H9 (cell line): ENCODE results near the gene FRMD4B. TPM values are rescaled to one million over a fixed set of nuclear protein-coding genes. Genes with fewer than 3 reads are reported as not detected.

Source experiments
- DNase-seq: peaks from one replicate; pipeline ENCODE4 v3.0.0-alpha.2; 2017
- H2AFZ ChIP-seq: one replicate; pipeline ENCODE4 v1.6.1; 2013; ENCODE audit warnings: mild to moderate bottlenecking, low read length, control low read depth, moderate library complexity
- H2AK5ac ChIP-seq: 2 replicates; pipeline ENCODE4 v1.6.1; 2013; ENCODE audit warnings: low read length, control low read depth, mixed read lengths; ENCODE audit not compliant: insufficient read length
- H2BK120ac ChIP-seq: one replicate; pipeline ENCODE4 v1.6.1; 2013; ENCODE audit warnings: low read depth, mild to moderate bottlenecking, low read length, control low read depth, inconsistent platforms; ENCODE audit not compliant: poor library complexity, severe bottlenecking
- H2BK12ac ChIP-seq: 2 replicates; pipeline ENCODE4 v1.6.1; 2013; ENCODE audit warnings: low read length, control low read depth, mixed read lengths, low read depth; ENCODE audit not compliant: insufficient read length
- H2BK15ac ChIP-seq: 2 replicates; pipeline ENCODE4 v1.6.1; 2013; ENCODE audit warnings: low read depth, low read length, control low read depth
- H2BK20ac ChIP-seq: one replicate; pipeline ENCODE4 v1.6.1; 2013; ENCODE audit warnings: low read depth, mild to moderate bottlenecking, low read length, control low read depth, inconsistent platforms; ENCODE audit not compliant: poor library complexity, severe bottlenecking
- H2BK5ac ChIP-seq: 2 replicates; pipeline ENCODE4 v1.6.1; 2013; ENCODE audit warnings: low read length, control low read depth, mixed read lengths; ENCODE audit not compliant: insufficient read length
- H3K14ac ChIP-seq: 2 replicates; pipeline ENCODE4 v1.6.1; 2013; ENCODE audit warnings: low read length, control low read depth; ENCODE audit not compliant: insufficient read depth
- H3K18ac ChIP-seq: 2 replicates; pipeline ENCODE4 v1.6.1; 2013; ENCODE audit warnings: low read depth, mild to moderate bottlenecking, mixed read lengths, low read length, control low read depth; ENCODE audit not compliant: insufficient read length
- H3K23ac ChIP-seq: 2 replicates; pipeline ENCODE4 v1.6.1; 2013; ENCODE audit warnings: low read length, control low read depth, mixed read lengths, low read depth; ENCODE audit not compliant: insufficient read length
- H3K23me2 ChIP-seq: 2 replicates; pipeline ENCODE4 v1.6.1; 2013; ENCODE audit warnings: low read depth, mild to moderate bottlenecking, mixed read lengths, low read length, control low read depth; ENCODE audit not compliant: insufficient read length, poor library complexity, severe bottlenecking
- H3K27ac ChIP-seq: 2 replicates; pipeline ENCODE4 v1.5.1; 2013; ENCODE audit warnings: low read length, control low read depth, mixed read lengths, low read depth; ENCODE audit not compliant: insufficient read length
- H3K27me3 ChIP-seq: 2 replicates; pipeline ENCODE4 v1.6.1; 2013; ENCODE audit warnings: low read length, control low read depth, inconsistent platforms; ENCODE audit not compliant: insufficient read depth
- H3K4ac ChIP-seq: 2 replicates; pipeline ENCODE4 v1.6.1; 2013; ENCODE audit warnings: low read depth, mild to moderate bottlenecking, control low read depth, inconsistent platforms, low read length, moderate library complexity
- H3K4me1 ChIP-seq: 2 replicates; pipeline ENCODE4 v1.6.1; 2013; ENCODE audit warnings: low read length, control low read depth, inconsistent platforms; ENCODE audit not compliant: insufficient read depth
- H3K4me2 ChIP-seq: 2 replicates; pipeline ENCODE4 v1.6.1; 2013; ENCODE audit warnings: low read length, control low read depth, mixed read lengths; ENCODE audit not compliant: insufficient read length, insufficient read depth
- H3K56ac ChIP-seq: 2 replicates; pipeline ENCODE4 v1.6.1; 2013; ENCODE audit warnings: low read depth, mild to moderate bottlenecking, mixed read lengths, low read length, control low read depth; ENCODE audit not compliant: insufficient read length
- H3K79me1 ChIP-seq: 2 replicates; pipeline ENCODE4 v1.6.1; 2013; ENCODE audit warnings: low read depth, mild to moderate bottlenecking, moderate library complexity, low read length, control low read depth, inconsistent platforms; ENCODE audit not compliant: insufficient read depth, poor library complexity, severe bottlenecking
- H3K79me2 ChIP-seq: 2 replicates; pipeline ENCODE4 v1.6.1; 2013; ENCODE audit warnings: low read length, control low read depth, inconsistent platforms; ENCODE audit not compliant: insufficient read depth
- H3K9ac ChIP-seq: 2 replicates; pipeline ENCODE4 v1.6.1; 2013; ENCODE audit warnings: low read length, control low read depth, mixed read lengths; ENCODE audit not compliant: insufficient read length; ENCODE audit errors: extremely low read depth
- H3K9me3 ChIP-seq: one replicate; pipeline ENCODE4 v1.6.1; 2013; ENCODE audit warnings: low read depth, low read length, inconsistent platforms; ENCODE audit not compliant: control insufficient read depth
- H3T11ph ChIP-seq: one replicate; pipeline ENCODE4 v1.6.1; 2013; ENCODE audit warnings: mild to moderate bottlenecking, low read length, control low read depth, inconsistent platforms
- H4K20me1 ChIP-seq: one replicate; pipeline ENCODE4 v1.6.1; 2013; ENCODE audit not compliant: control insufficient read depth, insufficient read length, insufficient read depth
- H4K5ac ChIP-seq: 2 replicates; pipeline ENCODE4 v1.6.1; 2013; ENCODE audit warnings: low read depth, mild to moderate bottlenecking, mixed read lengths, low read length, control low read depth; ENCODE audit not compliant: insufficient read length
- H4K8ac ChIP-seq: replicated peaks from 2 replicates; pipeline ENCODE4 v1.6.1; 2013; ENCODE audit warnings: low read length, control low read depth, mixed read lengths, low read depth; ENCODE audit not compliant: insufficient read length
- H4K91ac ChIP-seq: 2 replicates; pipeline ENCODE4 v1.6.1; 2013; ENCODE audit warnings: low read depth, mild to moderate bottlenecking, moderate library complexity, mixed read lengths, low read length, control low read depth; ENCODE audit not compliant: insufficient read length
- H3K27ac Mint-ChIP-seq, 3 experiments: 2 replicates in 2 of 3; 3 replicates in 1 of 3; pipeline ENCODE4 v1.8.0; 2020 to 2021; ENCODE audit warnings: mixed read lengths in 3 of 3, mild to moderate bottlenecking in 1 of 3, moderate library complexity in 1 of 3
- H3K27me3 Mint-ChIP-seq: 2 replicates; pipeline ENCODE4 v1.8.0; 2021; ENCODE audit warnings: low read depth, mild to moderate bottlenecking, moderate library complexity, mixed read lengths
- H3K36me3 Mint-ChIP-seq, 3 experiments: 2 replicates in 2 of 3; 3 replicates in 1 of 3; pipeline ENCODE4 v1.8.0; 2020 to 2021; ENCODE audit warnings: low read depth in 3 of 3, mixed read lengths in 3 of 3; ENCODE audit not compliant: insufficient read depth in 1 of 3
- H3K4me1 Mint-ChIP-seq, 2 experiments: 2 replicates each; pipeline ENCODE4 v1.8.0; 2020; ENCODE audit warnings: mixed read lengths in 2 of 2
- H3K4me3 Mint-ChIP-seq, 2 experiments: 2 replicates in 1 of 2; 3 replicates in 1 of 2; pipeline ENCODE4 v1.8.0; 2020 to 2021; ENCODE audit warnings: mild to moderate bottlenecking in 2 of 2, mixed read lengths in 2 of 2, moderate library complexity in 1 of 2
- H3K9me3 Mint-ChIP-seq, 2 experiments: 2 replicates in 1 of 2; 3 replicates in 1 of 2; pipeline ENCODE4 v1.8.0; 2020; ENCODE audit warnings: mild to moderate bottlenecking in 2 of 2, mixed read lengths in 2 of 2, moderate library complexity in 1 of 2
- CTCF ChIP-seq: fragments of 200-600 bp; sonication (generic); conservative IDR thresholded peaks from 3 replicates; pipeline ENCODE4 v1.8.0; 2021; ENCODE audit warnings: antibody characterized with exemption, mild to moderate bottlenecking
- WGBS: extraction: QIAGEN DNeasy Blood & Tissue Kit; methylation state at CpG from one replicate; pipeline ENCODE4 v1.1.7; 2013; ENCODE audit warnings: missing lambda C conversion rate, low lambda C conversion rate, mixed read lengths; ENCODE audit not compliant: insufficient read length; ENCODE audit errors: extremely low coverage; 5-methylcytosine and 5-hydroxymethylcytosine counted together
- total RNA-seq: library from RNA; stranded (reverse); gene quantifications from 2 replicates; pipeline ENCODE4 v1.2.1, GENCODE V29; 2021

FRMD4B gene
- total RNA-seq, 1 experiment from 2014 or later = 3.4 TPM

GRCh38 chr3:69252141-69252540 lies 133.7 kb downstream of the FRMD4B start:
- Histone ChIP-seq H3K9me3 (no peaks in the 10 kb centered on the region), H3K27ac (no peak overlapping the region), H4K8ac (no peak overlapping the region), H3K23me2 (no peaks in the 10 kb centered on the region), H2BK15ac (no peak overlapping the region), H2BK5ac (no peak overlapping the region), H3K4me1 (no peaks in the 10 kb centered on the region; the same call in 1 of the 2 replicates), H2BK120ac (no peak overlapping the region), H2AFZ (no peak overlapping the region), H3K79me1 (no peaks in the 10 kb centered on the region), H3K18ac (no peak overlapping the region), H4K20me1 (no peaks in the 10 kb centered on the region), H3K56ac (no peak overlapping the region), H2AK5ac (no peak overlapping the region), H3K4me2 (no peak overlapping the region), H3K4ac (no peak overlapping the region), H4K5ac (no peak overlapping the region), H3T11ph (no peak overlapping the region), H3K9ac (no peak overlapping the region), H3K14ac (no peak overlapping the region), H2BK12ac (no peak overlapping the region), H4K91ac (no peak overlapping the region), H3K79me2 (no peaks in the 10 kb centered on the region), H3K27me3 (peaks cover 8% of the 10 kb centered on the region; the same call in 1 of the 2 replicates), H3K23ac (no peak overlapping the region), H2BK20ac (no peak overlapping the region)
- Mint-ChIP-seq H3K27me3 (peaks cover 72% of the 10 kb centered on the region), H3K4me1 (peaks cover 31 to 47% of the 10 kb centered on the region in 2 experiments), H3K36me3 (no peaks in the 10 kb centered on the region), H3K9me3 (no peaks in the 10 kb centered on the region; a peak in 1 of 5 replicates), H3K4me3 (no peak overlapping the region), H3K27ac (no peak overlapping the region)
- TF ChIP-seq CTCF = no peak
- DNase-seq = no peak
- no CpG with 5 or more reads among the region's 4 CpGs for WGBS
